HepG2 (cell line): Measurements from ENCODE around the gene CUL1. TPM values are rescaled to one million over a fixed set of nuclear protein-coding genes. Genes with fewer than 3 reads are reported as not detected.
A peak's percentile ranks its signal among the peaks of the same experiment; 100 is the strongest.

ENCODE experiments used
- BCL6 ChIP-seq: IDR thresholded peaks from 2 replicates; pipeline ENCODE4 v1.6.1; 2016; ENCODE audit warnings: missing genetic modification reagents, missing compliant biosample characterization
- FOSL2 ChIP-seq: sonication (generic); formaldehyde crosslinking; IDR thresholded peaks from 2 replicates; pipeline ENCODE4 v1.4.0; 2020; ENCODE audit warnings: missing genetic modification reagents
- ISL2 ChIP-seq: sonication (generic); formaldehyde crosslinking; IDR thresholded peaks from 2 replicates; pipeline ENCODE4 v1.5.0; 2020; ENCODE audit warnings: missing genetic modification reagents
- NAIF1 ChIP-seq: sonication (generic); formaldehyde crosslinking; IDR thresholded peaks from 2 replicates; pipeline ENCODE4 v1.5.0; 2020; ENCODE audit warnings: mild to moderate bottlenecking, missing genetic modification reagents, borderline replicate concordance
- PLRG1 ChIP-seq: fragments of 450-650 bp; conservative IDR thresholded peaks from 2 replicates; pipeline ENCODE4 v1.6.1; 2016
- PTBP1 ChIP-seq: fragments of 200-400 bp; formaldehyde crosslinking; IDR thresholded peaks from 2 replicates; pipeline ENCODE4 v1.6.1; 2018; ENCODE audit warnings: low read length, low read depth; ENCODE audit not compliant: poor library complexity, severe bottlenecking
- ZIK1 ChIP-seq: sonication (generic); formaldehyde crosslinking; IDR thresholded peaks from 2 replicates; pipeline ENCODE4 v1.5.0; 2020; ENCODE audit warnings: mild to moderate bottlenecking, low read depth, missing genetic modification reagents, borderline replicate concordance
- ZKSCAN1 ChIP-seq: fragments of 150-350 bp; IDR thresholded peaks from 2 replicates; pipeline ENCODE4 v1.6.1; 2014; ENCODE audit warnings: low read length
- ZNF235 ChIP-seq: sonication (generic); formaldehyde crosslinking; IDR thresholded peaks from 2 replicates; pipeline ENCODE4 v1.8.1; 2023; ENCODE audit warnings: mild to moderate bottlenecking, missing genetic modification reagents, borderline replicate concordance
- ZNF543 ChIP-seq: sonication (generic); formaldehyde crosslinking; IDR thresholded peaks from 2 replicates; pipeline ENCODE4 v1.4.0; 2020; ENCODE audit warnings: mild to moderate bottlenecking, missing genetic modification reagents
- ZSCAN31 ChIP-seq: sonication (generic); formaldehyde crosslinking; IDR thresholded peaks from 2 replicates; pipeline ENCODE4 v1.5.0; 2020; ENCODE audit warnings: low read depth, mild to moderate bottlenecking, missing genetic modification reagents
- polyA plus RNA-seq, 8 experiments: library from polyadenylated mRNA; depleted of rRNA in 3 of 8; stranded (reverse) in 7 of 8; unstranded in 1 of 8; fragments of >200 nt; fragmentation: Illumina TruSeq in 4 of 8; extraction: Trizol in 4 of 8; gene quantifications; 2 replicates each; pipeline versions ENCODE4 v1.2.1 to v1.2.3, GENCODE V29; 2011 to 2016; ENCODE audit warnings: low read depth in 4 of 8, missing spikeins in 1 of 8, mixed read lengths in 1 of 8; ENCODE audit not compliant: insufficient read depth in 1 of 8
- total RNA-seq, 5 experiments: library from RNA; depleted of rRNA; stranded (reverse); fragments of >200 nt; fragmentation: Illumina TruSeq; extraction: Trizol; gene quantifications; 2 replicates each; pipeline ENCODE4 v1.2.3, GENCODE V29; 2016; ENCODE audit warnings: low read depth in 1 of 5
- TF ChIP-seq, protein P1 (sequence below): sonication (generic); formaldehyde crosslinking; IDR thresholded peaks from 2 replicates; pipeline ENCODE4 v1.9.0; 2021; ENCODE audit warnings: missing genetic modification reagents, mild to moderate bottlenecking, borderline replicate concordance
- TF ChIP-seq, protein P2 (sequence below): sonication (generic); formaldehyde crosslinking; IDR thresholded peaks from 2 replicates; pipeline ENCODE4 v1.4.0; 2020; ENCODE audit warnings: missing genetic modification reagents, borderline replicate concordance
- TF ChIP-seq, protein P3 (sequence below): sonication (generic); formaldehyde crosslinking; IDR thresholded peaks from 2 replicates; pipeline ENCODE4 v1.4.0; 2020; ENCODE audit warnings: missing genetic modification reagents
- TF ChIP-seq, protein P4 (sequence below), 2 experiments: sonication (generic) in 1 of 2; formaldehyde crosslinking in 1 of 2; IDR thresholded peaks; 2 replicates each; pipeline versions ENCODE4 v1.6.1 to v1.9.0; 2014 to 2022; ENCODE audit warnings: antibody characterized with exemption in 1 of 2, borderline replicate concordance in 1 of 2, inconsistent platforms in 1 of 2, low read depth in 1 of 2, missing genetic modification reagents in 1 of 2

CUL1 gene
- total and polyA plus RNA-seq, 2 of the 13 experiments (the other 11 are each of a cell fraction or from before 2014, with no cell fraction given), result 30.1 to 45.9 TPM

DNA sequence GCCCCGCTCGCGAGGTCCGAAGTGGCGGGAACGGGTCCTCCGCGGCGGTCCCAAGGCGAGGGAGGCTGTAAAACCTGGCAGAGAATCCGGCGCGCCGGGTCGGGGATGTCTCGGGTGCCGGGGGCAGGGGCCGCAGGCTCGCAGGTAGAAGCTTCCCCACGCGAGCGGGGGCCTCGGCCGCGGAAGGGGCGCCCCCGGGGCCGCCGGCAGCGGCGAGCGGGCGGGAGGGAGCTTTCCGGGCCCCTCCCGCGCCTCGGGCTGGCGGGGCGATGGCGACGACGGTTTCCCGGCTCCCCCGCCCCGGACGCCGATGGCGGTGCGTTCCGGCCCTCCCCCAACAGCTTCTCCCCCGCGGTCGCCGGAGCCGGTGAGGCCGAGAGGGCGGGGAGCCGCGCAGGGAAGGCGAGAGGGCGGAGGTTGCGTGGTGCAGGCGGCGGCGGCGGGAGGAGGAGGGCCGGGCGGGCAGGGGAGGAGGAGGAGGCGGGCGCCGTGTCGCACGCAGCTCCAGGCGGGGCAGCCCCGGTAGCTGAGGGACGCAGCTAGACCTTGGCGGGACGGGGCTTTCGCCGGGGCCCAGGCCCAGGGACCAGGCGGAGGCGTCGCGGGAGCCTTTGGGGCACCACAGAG, at the start of gene CUL1 (continued):
- TF ChIP-seq ZKSCAN1 (no peak), ZIK1 (no peak), ZNF543 (CRISPR knock-in tag) (no peak), ISL2 (CRISPR knock-in tag) (0 out of 2 replicates have a peak, but pooled peaks have one; percentile 26), PLRG1 (no peak), ZNF235 (peak; percentile 51; the same call in 1 of the 2 replicates), BCL6 (CRISPR knock-in tag) (peak; percentile 1; the same call in 1 of the 2 replicates), NAIF1 (no peak), PTBP1 (no peak), ZSCAN31 (CRISPR knock-in tag) (no peak), FOSL2 (CRISPR knock-in tag) (0 out of 2 replicates have a peak, but pooled peaks have one; percentile 2)
- TF ChIP-seq, protein P1, sequence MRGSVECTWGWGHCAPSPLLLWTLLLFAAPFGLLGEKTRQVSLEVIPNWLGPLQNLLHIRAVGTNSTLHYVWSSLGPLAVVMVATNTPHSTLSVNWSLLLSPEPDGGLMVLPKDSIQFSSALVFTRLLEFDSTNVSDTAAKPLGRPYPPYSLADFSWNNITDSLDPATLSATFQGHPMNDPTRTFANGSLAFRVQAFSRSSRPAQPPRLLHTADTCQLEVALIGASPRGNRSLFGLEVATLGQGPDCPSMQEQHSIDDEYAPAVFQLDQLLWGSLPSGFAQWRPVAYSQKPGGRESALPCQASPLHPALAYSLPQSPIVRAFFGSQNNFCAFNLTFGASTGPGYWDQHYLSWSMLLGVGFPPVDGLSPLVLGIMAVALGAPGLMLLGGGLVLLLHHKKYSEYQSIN (CRISPR knock-in tag), result no peak
- TF ChIP-seq, protein P2, sequence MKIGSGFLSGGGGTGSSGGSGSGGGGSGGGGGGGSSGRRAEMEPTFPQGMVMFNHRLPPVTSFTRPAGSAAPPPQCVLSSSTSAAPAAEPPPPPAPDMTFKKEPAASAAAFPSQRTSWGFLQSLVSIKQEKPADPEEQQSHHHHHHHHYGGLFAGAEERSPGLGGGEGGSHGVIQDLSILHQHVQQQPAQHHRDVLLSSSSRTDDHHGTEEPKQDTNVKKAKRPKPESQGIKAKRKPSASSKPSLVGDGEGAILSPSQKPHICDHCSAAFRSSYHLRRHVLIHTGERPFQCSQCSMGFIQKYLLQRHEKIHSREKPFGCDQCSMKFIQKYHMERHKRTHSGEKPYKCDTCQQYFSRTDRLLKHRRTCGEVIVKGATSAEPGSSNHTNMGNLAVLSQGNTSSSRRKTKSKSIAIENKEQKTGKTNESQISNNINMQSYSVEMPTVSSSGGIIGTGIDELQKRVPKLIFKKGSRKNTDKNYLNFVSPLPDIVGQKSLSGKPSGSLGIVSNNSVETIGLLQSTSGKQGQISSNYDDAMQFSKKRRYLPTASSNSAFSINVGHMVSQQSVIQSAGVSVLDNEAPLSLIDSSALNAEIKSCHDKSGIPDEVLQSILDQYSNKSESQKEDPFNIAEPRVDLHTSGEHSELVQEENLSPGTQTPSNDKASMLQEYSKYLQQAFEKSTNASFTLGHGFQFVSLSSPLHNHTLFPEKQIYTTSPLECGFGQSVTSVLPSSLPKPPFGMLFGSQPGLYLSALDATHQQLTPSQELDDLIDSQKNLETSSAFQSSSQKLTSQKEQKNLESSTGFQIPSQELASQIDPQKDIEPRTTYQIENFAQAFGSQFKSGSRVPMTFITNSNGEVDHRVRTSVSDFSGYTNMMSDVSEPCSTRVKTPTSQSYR (CRISPR knock-in tag), result peak; percentile 79; the same call in 1 of the 2 replicates
- TF ChIP-seq, protein P3, sequence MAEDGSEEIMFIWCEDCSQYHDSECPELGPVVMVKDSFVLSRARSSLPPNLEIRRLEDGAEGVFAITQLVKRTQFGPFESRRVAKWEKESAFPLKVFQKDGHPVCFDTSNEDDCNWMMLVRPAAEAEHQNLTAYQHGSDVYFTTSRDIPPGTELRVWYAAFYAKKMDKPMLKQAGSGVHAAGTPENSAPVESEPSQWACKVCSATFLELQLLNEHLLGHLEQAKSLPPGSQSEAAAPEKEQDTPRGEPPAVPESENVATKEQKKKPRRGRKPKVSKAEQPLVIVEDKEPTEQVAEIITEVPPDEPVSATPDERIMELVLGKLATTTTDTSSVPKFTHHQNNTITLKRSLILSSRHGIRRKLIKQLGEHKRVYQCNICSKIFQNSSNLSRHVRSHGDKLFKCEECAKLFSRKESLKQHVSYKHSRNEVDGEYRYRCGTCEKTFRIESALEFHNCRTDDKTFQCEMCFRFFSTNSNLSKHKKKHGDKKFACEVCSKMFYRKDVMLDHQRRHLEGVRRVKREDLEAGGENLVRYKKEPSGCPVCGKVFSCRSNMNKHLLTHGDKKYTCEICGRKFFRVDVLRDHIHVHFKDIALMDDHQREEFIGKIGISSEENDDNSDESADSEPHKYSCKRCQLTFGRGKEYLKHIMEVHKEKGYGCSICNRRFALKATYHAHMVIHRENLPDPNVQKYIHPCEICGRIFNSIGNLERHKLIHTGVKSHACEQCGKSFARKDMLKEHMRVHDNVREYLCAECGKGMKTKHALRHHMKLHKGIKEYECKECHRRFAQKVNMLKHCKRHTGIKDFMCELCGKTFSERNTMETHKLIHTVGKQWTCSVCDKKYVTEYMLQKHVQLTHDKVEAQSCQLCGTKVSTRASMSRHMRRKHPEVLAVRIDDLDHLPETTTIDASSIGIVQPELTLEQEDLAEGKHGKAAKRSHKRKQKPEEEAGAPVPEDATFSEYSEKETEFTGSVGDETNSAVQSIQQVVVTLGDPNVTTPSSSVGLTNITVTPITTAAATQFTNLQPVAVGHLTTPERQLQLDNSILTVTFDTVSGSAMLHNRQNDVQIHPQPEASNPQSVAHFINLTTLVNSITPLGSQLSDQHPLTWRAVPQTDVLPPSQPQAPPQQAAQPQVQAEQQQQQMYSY (CRISPR knock-in tag), result peak; percentile 98
- TF ChIP-seq, protein P4, sequence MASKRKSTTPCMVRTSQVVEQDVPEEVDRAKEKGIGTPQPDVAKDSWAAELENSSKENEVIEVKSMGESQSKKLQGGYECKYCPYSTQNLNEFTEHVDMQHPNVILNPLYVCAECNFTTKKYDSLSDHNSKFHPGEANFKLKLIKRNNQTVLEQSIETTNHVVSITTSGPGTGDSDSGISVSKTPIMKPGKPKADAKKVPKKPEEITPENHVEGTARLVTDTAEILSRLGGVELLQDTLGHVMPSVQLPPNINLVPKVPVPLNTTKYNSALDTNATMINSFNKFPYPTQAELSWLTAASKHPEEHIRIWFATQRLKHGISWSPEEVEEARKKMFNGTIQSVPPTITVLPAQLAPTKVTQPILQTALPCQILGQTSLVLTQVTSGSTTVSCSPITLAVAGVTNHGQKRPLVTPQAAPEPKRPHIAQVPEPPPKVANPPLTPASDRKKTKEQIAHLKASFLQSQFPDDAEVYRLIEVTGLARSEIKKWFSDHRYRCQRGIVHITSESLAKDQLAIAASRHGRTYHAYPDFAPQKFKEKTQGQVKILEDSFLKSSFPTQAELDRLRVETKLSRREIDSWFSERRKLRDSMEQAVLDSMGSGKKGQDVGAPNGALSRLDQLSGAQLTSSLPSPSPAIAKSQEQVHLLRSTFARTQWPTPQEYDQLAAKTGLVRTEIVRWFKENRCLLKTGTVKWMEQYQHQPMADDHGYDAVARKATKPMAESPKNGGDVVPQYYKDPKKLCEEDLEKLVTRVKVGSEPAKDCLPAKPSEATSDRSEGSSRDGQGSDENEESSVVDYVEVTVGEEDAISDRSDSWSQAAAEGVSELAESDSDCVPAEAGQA (IDR thresholded peaks at IDR 0.05; ENCODE audit: low read depth), result no peak
- TF ChIP-seq, protein P4 (CRISPR knock-in tag; IDR thresholded peaks at IDR 0.05; ENCODE audit: borderline replicate concordance), result no peak
